WTC11 (cell line): ENCODE results near the gene PLEKHB1.

Experiments
- ATF1 ChIP-seq: sonication (generic); formaldehyde crosslinking; IDR thresholded peaks from 2 replicates; pipeline ENCODE4 v1.8.1; 2023; ENCODE audit warnings: mild to moderate bottlenecking, moderate library complexity, missing genetic modification reagents
- OVOL2 ChIP-seq: fragments of 250-450 bp; sonication (Bioruptor Pico); IDR thresholded peaks from 2 replicates; pipeline ENCODE4 v1.9.0; 2021; ENCODE audit warnings: mild to moderate bottlenecking, borderline replicate concordance

GRCh38 chr11:73645972-73646631 lies at the start of gene PLEKHB1:
- no peak for TF ChIP-seq OVOL2 (CRISPR knock-in tag)
- TF ChIP-seq ATF1 (CRISPR knock-in tag) = no peak
